DND-41 (cell line): ENCODE data around the gene ATG2A.

Source experiments
- CTCF ChIP-seq: IDR thresholded peaks from 2 replicates; pipeline ENCODE4 v1.5.1; 2012; ENCODE audit warnings: borderline replicate concordance, low read length, moderate library complexity, mild to moderate bottlenecking; ENCODE audit not compliant: poor library complexity, severe bottlenecking; ENCODE audit errors: extremely low read depth
- EZH2 ChIP-seq: IDR thresholded peaks from 3 replicates; pipeline ENCODE4 v1.6.1; 2012; ENCODE audit warnings: borderline replicate concordance, low read depth, mild to moderate bottlenecking, moderate library complexity, low read length, inconsistent platforms; ENCODE audit not compliant: severe bottlenecking

GRCh38 chr11:64928957-64929356 is 11.9 kb upstream of the ATG2A start:
- TF ChIP-seq EZH2 (no peak), CTCF (no peak)
